ENCODE measurements around the gene CPVL. TPM values are rescaled to one million over a fixed set of nuclear protein-coding genes. Genes with fewer than 3 reads are reported as not detected.

The CPVL gene
- total RNA-seq, 1 experiment from 2014 or later = 72.3 TPM

DNA sequence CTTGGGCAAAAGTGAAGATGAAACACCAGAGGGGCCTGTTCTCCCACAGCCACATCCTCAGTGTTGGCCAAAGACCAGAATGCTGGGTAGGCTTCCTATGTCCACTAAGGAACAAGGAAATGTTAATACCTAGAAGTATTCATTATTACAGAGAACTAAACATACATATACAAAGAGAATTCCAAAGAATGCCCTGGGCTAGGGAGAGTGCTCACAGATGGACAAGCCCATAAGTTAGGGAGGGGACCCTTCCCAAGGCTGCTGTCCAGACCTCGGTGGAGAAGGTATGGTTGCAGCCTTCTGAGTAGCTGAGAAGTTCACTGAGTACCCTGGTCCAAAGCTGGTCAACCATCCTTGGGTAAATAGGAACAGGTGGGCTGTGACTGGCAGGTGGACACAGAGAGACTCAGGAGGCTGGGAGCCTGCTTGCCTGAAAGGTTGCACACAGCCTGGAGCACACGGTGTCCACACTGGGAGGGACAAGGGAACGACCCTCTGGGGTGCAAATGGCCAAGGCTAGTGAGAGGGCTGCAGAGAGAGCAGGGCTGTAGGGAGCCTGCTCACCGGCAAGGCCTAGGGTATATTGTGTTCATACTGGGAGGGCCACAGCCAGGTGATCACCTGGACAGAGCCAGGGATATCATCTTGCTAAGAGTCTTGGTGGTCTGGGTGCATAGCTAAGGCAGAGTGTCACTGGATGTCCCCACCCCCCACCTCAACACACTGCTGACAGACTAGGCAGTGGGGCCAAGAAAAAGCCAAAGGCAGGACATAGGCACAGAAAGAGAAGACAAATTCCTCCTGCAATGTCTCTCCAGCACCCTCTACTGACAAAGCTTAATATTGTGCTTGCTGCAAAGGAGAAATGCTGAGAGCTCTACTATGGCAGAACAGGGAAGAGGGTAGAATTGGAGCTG is 40.3 kb downstream of the CPVL start:
- BruUV-seq (replicated peaks) = no TSS peak
- ChIA-PET POLR2A (ENCODE audit: low non-redundant PET) (interaction anchor here (0.6 to 0.7 kb wide), 2 partner anchors 19 to 1222 kb away, joined by 6 to 10 read pairs; no protein-coding TSS in a partner anchor), CTCF (interaction anchor here (0.7 to 2.3 kb wide), 13 partner anchors 11 to 336 kb away, joined by 3 to 51 read pairs (median 5); partner anchors contain the start of gene TRIL)
- peak; percentile 82 for DNase-seq (ENCODE audit: low spot score)
- no peak overlapping the region for H3K4me3 ChIP-seq (ENCODE audit: low read depth, low read length, poor library complexity, severe bottlenecking)
- H3K27ac ChIP-seq (ENCODE audit: low read depth, low read length, poor library complexity, severe bottlenecking) = no peak overlapping the region
- intact Hi-C loops (cut with micrococcal nuclease; ENCODE audit: unreplicated experiment) = loop anchor here (1.0 to 2.0 kb wide), 3 partner anchors 179 to 303 kb away; no protein-coding TSS in a partner anchor
- no peaks in the 10 kb centered on the region for H3K27me3 ChIP-seq (replicated peaks; ENCODE audit: insufficient read depth, low read depth, low read length, poor library complexity)
- TF ChIP-seq EZH2 (IDR thresholded peaks at IDR 0.05; ENCODE audit: borderline replicate concordance, low read depth, low read length, poor library complexity, severe bottlenecking) (no peak), CTCF (conservative IDR thresholded peaks at IDR 0.05; ENCODE audit: low read depth, low read length) (peak; percentile 87)
- H3K36me3 ChIP-seq (ENCODE audit: insufficient read depth, low read length, poor library complexity, severe bottlenecking) = no peaks in the 10 kb centered on the region
- no peaks in the 10 kb centered on the region for H3K4me1 ChIP-seq (ENCODE audit: insufficient read depth, low read length, poor library complexity, severe bottlenecking)
- H3K9me3 ChIP-seq (ENCODE audit: low read depth, low read length, poor library complexity, severe bottlenecking) = no peaks in the 10 kb centered on the region

DNA sequence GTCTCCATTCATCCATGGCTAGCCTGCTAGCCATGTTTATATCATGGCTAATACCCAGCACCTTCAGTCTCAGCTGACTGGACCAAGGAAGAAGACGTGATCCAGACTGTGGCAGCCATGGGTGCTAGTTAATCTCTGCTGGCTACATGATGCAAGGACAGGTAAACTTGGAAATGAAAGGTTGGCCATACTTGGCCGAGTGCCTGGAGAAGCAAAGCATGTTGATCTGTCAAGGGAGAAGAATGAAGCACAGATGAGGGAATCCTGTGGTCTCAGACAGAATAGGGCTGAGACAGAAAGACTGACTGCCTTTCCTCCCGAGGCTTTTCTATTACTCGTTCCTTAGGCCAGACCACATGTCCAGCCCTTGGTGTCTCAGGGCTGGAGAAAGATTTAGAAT is 41.1 kb downstream of the CPVL start:
- ChIA-PET POLR2A (ENCODE audit: low non-redundant PET) (no interaction called here), CTCF (no interaction called here)
- Histone ChIP-seq H3K27me3 (replicated peaks; ENCODE audit: insufficient read depth, low read depth, low read length, poor library complexity) (no peaks in the 10 kb centered on the region), H3K9me3 (ENCODE audit: low read depth, low read length, poor library complexity, severe bottlenecking) (no peaks in the 10 kb centered on the region), H3K27ac (ENCODE audit: low read depth, low read length, poor library complexity, severe bottlenecking) (no peak overlapping the region), H3K4me1 (ENCODE audit: insufficient read depth, low read length, poor library complexity, severe bottlenecking) (no peaks in the 10 kb centered on the region), H3K36me3 (ENCODE audit: insufficient read depth, low read length, poor library complexity, severe bottlenecking) (no peaks in the 10 kb centered on the region), H3K4me3 (ENCODE audit: low read depth, low read length, poor library complexity, severe bottlenecking) (no peak overlapping the region)
- BruUV-seq (replicated peaks) = no TSS peak
- no peak for DNase-seq (ENCODE audit: low spot score)
- intact Hi-C loops (cut with micrococcal nuclease; ENCODE audit: unreplicated experiment) = no loop called here
- TF ChIP-seq CTCF (conservative IDR thresholded peaks at IDR 0.05; ENCODE audit: low read depth, low read length) (no peak), EZH2 (IDR thresholded peaks at IDR 0.05; ENCODE audit: borderline replicate concordance, low read depth, low read length, poor library complexity, severe bottlenecking) (no peak)

GRCh38 chr7:29102558-29103151 is 43.7 kb downstream of the CPVL start:
- TF ChIP-seq CTCF (conservative IDR thresholded peaks at IDR 0.05; ENCODE audit: low read depth, low read length) (peak; percentile 63), EZH2 (IDR thresholded peaks at IDR 0.05; ENCODE audit: borderline replicate concordance, low read depth, low read length, poor library complexity, severe bottlenecking) (no peak)
- BruUV-seq (replicated peaks) = no TSS peak
- no peaks in the 10 kb centered on the region for H3K4me1 ChIP-seq (ENCODE audit: insufficient read depth, low read length, poor library complexity, severe bottlenecking)
- intact Hi-C loops (cut with micrococcal nuclease; ENCODE audit: unreplicated experiment) = loop anchor here (1.0 kb wide), 2 partner anchors 146 to 175 kb away; no protein-coding TSS in a partner anchor
- H3K36me3 ChIP-seq (ENCODE audit: insufficient read depth, low read length, poor library complexity, severe bottlenecking) = no peaks in the 10 kb centered on the region
- H3K4me3 ChIP-seq (ENCODE audit: low read depth, low read length, poor library complexity, severe bottlenecking) = no peak overlapping the region
- ChIA-PET POLR2A (ENCODE audit: low non-redundant PET) (no interaction called here), CTCF (interaction anchor here (1.7 to 3.3 kb wide), 2 partner anchors 145 to 175 kb away, joined by 8 to 14 read pairs; partner anchors contain the start of gene TRIL)
- no peaks in the 10 kb centered on the region for H3K27me3 ChIP-seq (replicated peaks; ENCODE audit: insufficient read depth, low read depth, low read length, poor library complexity)
- peak; percentile 75 for DNase-seq (ENCODE audit: low spot score)
- H3K27ac ChIP-seq (ENCODE audit: low read depth, low read length, poor library complexity, severe bottlenecking) = no peak overlapping the region
- H3K9me3 ChIP-seq (ENCODE audit: low read depth, low read length, poor library complexity, severe bottlenecking) = no peaks in the 10 kb centered on the region
